HepG2 (cell line): ENCODE data around the gene SERPINF2. TPM values are rescaled to one million over a fixed set of nuclear protein-coding genes. Genes with fewer than 3 reads are reported as not detected.
A peak's percentile ranks its signal among the peaks of the same experiment; 100 is the strongest.

Experiments
- HES4 ChIP-seq: sonication (generic); formaldehyde crosslinking; IDR thresholded peaks from 2 replicates; pipeline ENCODE4 v1.9.0; 2021; ENCODE audit warnings: mild to moderate bottlenecking, missing genetic modification reagents, borderline replicate concordance
- JARID2 ChIP-seq: sonication (generic); formaldehyde crosslinking; IDR thresholded peaks from 2 replicates; pipeline ENCODE4 v1.8.1; 2023; ENCODE audit warnings: missing genetic modification reagents, inconsistent platforms; ENCODE audit not compliant: insufficient replicate concordance
- KAT2B ChIP-seq: fragments of 150-350 bp; IDR thresholded peaks from 2 replicates; pipeline ENCODE4 v1.6.1; 2014; ENCODE audit warnings: low read depth, low read length, borderline replicate concordance
- ZNF547 ChIP-seq: sonication (generic); formaldehyde crosslinking; IDR thresholded peaks from 2 replicates; pipeline ENCODE4 v1.5.1; 2020; ENCODE audit warnings: mild to moderate bottlenecking, missing genetic modification reagents
- ZNF776 ChIP-seq: sonication (generic); formaldehyde crosslinking; IDR thresholded peaks from 2 replicates; pipeline ENCODE4 v1.4.0; 2020; ENCODE audit warnings: mild to moderate bottlenecking, missing genetic modification reagents
- polyA plus RNA-seq, 8 experiments: library from polyadenylated mRNA; depleted of rRNA in 3 of 8; stranded (reverse) in 7 of 8; unstranded in 1 of 8; fragments of >200 nt; fragmentation: Illumina TruSeq in 4 of 8; extraction: Trizol in 4 of 8; gene quantifications; 2 replicates each; pipeline versions ENCODE4 v1.2.1 to v1.2.3, GENCODE V29; 2011 to 2016; ENCODE audit warnings: low read depth in 4 of 8, missing spikeins in 1 of 8, mixed read lengths in 1 of 8; ENCODE audit not compliant: insufficient read depth in 1 of 8
- total RNA-seq, 5 experiments: library from RNA; depleted of rRNA; stranded (reverse); fragments of >200 nt; fragmentation: Illumina TruSeq; extraction: Trizol; gene quantifications; 2 replicates each; pipeline ENCODE4 v1.2.3, GENCODE V29; 2016; ENCODE audit warnings: low read depth in 1 of 5
- TF ChIP-seq, protein P1 (sequence below): sonication (generic); formaldehyde crosslinking; IDR thresholded peaks from 2 replicates; pipeline ENCODE4 v1.8.0; 2022; ENCODE audit warnings: missing genetic modification reagents, low read depth, mild to moderate bottlenecking, borderline replicate concordance
- TF ChIP-seq, protein P2 (sequence below): sonication (generic); formaldehyde crosslinking; IDR thresholded peaks from 2 replicates; pipeline ENCODE4 v1.4.0; 2020; ENCODE audit warnings: missing genetic modification reagents
- TF ChIP-seq, protein P3 (sequence below): sonication (generic); formaldehyde crosslinking; IDR thresholded peaks from 2 replicates; pipeline ENCODE4 v1.4.0; 2020; ENCODE audit warnings: missing genetic modification reagents
- TF ChIP-seq, protein P4 (sequence below): sonication (generic); formaldehyde crosslinking; IDR thresholded peaks from 2 replicates; pipeline ENCODE4 v1.4.0; 2020; ENCODE audit warnings: low read depth, mild to moderate bottlenecking, missing genetic modification reagents
- TF ChIP-seq, protein P5 (sequence below): IDR thresholded peaks from 2 replicates; pipeline ENCODE4 v1.6.1; 2012; ENCODE audit warnings: low read length, improper control_type of control experiment
- TF ChIP-seq, protein P6 (sequence below): sonication (generic); formaldehyde crosslinking; IDR thresholded peaks from 2 replicates; pipeline ENCODE4 v1.5.1; 2020; ENCODE audit warnings: mild to moderate bottlenecking, missing genetic modification reagents, moderate library complexity

The SERPINF2 gene
- total and polyA plus RNA-seq, 2 of the 13 experiments (the other 11 are each of a cell fraction or from before 2014, with no cell fraction given): 309 to 548 TPM

DNA sequence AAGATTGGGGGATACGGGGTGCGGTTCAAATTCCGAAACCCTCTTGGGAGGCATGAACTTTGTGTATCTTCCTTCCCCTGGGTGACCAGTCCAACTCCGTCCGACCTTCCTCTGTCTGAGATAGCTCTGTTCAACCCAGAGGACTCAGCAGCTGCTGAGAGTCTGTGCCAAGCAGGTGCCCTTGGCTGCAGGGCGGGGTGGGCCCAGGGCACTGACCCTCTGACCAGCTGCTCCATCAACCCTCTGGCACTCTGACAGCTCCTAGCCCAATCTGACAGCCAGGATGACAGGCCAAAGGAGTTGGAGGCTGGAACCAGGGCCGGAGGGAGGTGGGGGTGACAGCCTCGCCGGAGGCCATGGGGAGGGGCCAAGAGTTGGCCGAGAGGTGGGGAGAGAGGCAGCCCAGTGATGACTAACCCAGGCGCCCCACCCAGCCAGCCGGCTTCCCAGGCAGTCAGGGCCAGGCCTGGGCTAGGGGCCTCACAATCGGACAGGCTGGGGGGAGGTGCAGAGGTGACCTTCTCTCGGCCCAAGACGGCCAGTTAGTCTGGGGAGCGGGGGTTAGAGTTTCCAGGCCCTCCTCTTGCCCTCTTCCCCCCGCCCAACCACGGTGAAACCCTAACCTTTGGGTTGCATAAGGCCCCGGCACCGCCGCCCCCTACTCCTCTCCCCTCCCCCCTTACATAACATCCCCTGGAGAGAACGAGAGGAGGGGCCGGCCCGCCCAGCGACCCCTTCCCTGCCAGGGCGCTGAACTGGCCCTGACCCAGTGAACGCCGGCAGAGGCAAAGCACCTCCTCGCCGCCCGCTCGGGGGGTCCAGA lies 27.5 kb upstream of the SERPINF2 start (continued):
- TF ChIP-seq, protein P1, sequence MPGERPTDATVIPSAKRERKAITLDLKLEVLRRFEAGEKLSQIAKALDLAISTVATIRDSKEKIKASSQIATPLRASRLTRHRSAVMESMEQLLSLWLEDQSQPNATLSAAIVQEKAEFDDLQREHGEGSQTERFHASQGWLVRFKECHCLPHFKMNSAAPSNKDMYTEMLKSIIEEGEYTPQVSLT (CRISPR knock-in tag): no peak
- TF ChIP-seq, protein P2, sequence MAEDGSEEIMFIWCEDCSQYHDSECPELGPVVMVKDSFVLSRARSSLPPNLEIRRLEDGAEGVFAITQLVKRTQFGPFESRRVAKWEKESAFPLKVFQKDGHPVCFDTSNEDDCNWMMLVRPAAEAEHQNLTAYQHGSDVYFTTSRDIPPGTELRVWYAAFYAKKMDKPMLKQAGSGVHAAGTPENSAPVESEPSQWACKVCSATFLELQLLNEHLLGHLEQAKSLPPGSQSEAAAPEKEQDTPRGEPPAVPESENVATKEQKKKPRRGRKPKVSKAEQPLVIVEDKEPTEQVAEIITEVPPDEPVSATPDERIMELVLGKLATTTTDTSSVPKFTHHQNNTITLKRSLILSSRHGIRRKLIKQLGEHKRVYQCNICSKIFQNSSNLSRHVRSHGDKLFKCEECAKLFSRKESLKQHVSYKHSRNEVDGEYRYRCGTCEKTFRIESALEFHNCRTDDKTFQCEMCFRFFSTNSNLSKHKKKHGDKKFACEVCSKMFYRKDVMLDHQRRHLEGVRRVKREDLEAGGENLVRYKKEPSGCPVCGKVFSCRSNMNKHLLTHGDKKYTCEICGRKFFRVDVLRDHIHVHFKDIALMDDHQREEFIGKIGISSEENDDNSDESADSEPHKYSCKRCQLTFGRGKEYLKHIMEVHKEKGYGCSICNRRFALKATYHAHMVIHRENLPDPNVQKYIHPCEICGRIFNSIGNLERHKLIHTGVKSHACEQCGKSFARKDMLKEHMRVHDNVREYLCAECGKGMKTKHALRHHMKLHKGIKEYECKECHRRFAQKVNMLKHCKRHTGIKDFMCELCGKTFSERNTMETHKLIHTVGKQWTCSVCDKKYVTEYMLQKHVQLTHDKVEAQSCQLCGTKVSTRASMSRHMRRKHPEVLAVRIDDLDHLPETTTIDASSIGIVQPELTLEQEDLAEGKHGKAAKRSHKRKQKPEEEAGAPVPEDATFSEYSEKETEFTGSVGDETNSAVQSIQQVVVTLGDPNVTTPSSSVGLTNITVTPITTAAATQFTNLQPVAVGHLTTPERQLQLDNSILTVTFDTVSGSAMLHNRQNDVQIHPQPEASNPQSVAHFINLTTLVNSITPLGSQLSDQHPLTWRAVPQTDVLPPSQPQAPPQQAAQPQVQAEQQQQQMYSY (CRISPR knock-in tag): no peak
- TF ChIP-seq, protein P3, sequence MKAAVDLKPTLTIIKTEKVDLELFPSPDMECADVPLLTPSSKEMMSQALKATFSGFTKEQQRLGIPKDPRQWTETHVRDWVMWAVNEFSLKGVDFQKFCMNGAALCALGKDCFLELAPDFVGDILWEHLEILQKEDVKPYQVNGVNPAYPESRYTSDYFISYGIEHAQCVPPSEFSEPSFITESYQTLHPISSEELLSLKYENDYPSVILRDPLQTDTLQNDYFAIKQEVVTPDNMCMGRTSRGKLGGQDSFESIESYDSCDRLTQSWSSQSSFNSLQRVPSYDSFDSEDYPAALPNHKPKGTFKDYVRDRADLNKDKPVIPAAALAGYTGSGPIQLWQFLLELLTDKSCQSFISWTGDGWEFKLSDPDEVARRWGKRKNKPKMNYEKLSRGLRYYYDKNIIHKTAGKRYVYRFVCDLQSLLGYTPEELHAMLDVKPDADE (CRISPR knock-in tag): no peak
- TF ChIP-seq, protein P4, sequence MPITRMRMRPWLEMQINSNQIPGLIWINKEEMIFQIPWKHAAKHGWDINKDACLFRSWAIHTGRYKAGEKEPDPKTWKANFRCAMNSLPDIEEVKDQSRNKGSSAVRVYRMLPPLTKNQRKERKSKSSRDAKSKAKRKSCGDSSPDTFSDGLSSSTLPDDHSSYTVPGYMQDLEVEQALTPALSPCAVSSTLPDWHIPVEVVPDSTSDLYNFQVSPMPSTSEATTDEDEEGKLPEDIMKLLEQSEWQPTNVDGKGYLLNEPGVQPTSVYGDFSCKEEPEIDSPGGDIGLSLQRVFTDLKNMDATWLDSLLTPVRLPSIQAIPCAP (CRISPR knock-in tag): no peak
- TF ChIP-seq KAT2B: no peak
- TF ChIP-seq, protein P5, sequence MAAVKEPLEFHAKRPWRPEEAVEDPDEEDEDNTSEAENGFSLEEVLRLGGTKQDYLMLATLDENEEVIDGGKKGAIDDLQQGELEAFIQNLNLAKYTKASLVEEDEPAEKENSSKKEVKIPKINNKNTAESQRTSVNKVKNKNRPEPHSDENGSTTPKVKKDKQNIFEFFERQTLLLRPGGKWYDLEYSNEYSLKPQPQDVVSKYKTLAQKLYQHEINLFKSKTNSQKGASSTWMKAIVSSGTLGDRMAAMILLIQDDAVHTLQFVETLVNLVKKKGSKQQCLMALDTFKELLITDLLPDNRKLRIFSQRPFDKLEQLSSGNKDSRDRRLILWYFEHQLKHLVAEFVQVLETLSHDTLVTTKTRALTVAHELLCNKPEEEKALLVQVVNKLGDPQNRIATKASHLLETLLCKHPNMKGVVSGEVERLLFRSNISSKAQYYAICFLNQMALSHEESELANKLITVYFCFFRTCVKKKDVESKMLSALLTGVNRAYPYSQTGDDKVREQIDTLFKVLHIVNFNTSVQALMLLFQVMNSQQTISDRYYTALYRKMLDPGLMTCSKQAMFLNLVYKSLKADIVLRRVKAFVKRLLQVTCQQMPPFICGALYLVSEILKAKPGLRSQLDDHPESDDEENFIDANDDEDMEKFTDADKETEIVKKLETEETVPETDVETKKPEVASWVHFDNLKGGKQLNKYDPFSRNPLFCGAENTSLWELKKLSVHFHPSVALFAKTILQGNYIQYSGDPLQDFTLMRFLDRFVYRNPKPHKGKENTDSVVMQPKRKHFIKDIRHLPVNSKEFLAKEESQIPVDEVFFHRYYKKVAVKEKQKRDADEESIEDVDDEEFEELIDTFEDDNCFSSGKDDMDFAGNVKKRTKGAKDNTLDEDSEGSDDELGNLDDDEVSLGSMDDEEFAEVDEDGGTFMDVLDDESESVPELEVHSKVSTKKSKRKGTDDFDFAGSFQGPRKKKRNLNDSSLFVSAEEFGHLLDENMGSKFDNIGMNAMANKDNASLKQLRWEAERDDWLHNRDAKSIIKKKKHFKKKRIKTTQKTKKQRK: no peak
- TF ChIP-seq ZNF776 (CRISPR knock-in tag): no peak
- TF ChIP-seq HES4: no peak
- TF ChIP-seq, protein P6, sequence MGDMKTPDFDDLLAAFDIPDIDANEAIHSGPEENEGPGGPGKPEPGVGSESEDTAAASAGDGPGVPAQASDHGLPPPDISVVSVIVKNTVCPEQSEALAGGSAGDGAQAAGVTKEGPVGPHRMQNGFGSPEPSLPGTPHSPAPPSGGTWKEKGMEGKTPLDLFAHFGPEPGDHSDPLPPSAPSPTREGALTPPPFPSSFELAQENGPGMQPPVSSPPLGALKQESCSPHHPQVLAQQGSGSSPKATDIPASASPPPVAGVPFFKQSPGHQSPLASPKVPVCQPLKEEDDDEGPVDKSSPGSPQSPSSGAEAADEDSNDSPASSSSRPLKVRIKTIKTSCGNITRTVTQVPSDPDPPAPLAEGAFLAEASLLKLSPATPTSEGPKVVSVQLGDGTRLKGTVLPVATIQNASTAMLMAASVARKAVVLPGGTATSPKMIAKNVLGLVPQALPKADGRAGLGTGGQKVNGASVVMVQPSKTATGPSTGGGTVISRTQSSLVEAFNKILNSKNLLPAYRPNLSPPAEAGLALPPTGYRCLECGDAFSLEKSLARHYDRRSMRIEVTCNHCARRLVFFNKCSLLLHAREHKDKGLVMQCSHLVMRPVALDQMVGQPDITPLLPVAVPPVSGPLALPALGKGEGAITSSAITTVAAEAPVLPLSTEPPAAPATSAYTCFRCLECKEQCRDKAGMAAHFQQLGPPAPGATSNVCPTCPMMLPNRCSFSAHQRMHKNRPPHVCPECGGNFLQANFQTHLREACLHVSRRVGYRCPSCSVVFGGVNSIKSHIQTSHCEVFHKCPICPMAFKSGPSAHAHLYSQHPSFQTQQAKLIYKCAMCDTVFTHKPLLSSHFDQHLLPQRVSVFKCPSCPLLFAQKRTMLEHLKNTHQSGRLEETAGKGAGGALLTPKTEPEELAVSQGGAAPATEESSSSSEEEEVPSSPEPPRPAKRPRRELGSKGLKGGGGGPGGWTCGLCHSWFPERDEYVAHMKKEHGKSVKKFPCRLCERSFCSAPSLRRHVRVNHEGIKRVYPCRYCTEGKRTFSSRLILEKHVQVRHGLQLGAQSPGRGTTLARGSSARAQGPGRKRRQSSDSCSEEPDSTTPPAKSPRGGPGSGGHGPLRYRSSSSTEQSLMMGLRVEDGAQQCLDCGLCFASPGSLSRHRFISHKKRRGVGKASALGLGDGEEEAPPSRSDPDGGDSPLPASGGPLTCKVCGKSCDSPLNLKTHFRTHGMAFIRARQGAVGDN: peak; percentile 65
- TF ChIP-seq ZNF547 (CRISPR knock-in tag): peak; percentile 48; the same call in 1 of the 2 replicates
- TF ChIP-seq JARID2 (CRISPR knock-in tag): no peak
